22Rv1 (cell line): ENCODE data around the gene ADA.

Experiments used
- CTCF ChIP-seq: fragments of 450-650 bp; IDR thresholded peaks from 2 replicates; pipeline ENCODE4 v1.5.1; 2017; ENCODE audit warnings: mild to moderate bottlenecking
- ZFX ChIP-seq: fragments of 450-650 bp; IDR thresholded peaks from 2 replicates; pipeline ENCODE4 v1.6.1; 2017; ENCODE audit warnings: antibody characterized with exemption, borderline replicate concordance

- TF ChIP-seq CTCF (no peak), ZFX (no peak)
Observed at GRCh38 chr20:44637042-44637441, 14.5 kb downstream of the ADA start.
